ENCODE results near the gene CDIP1.

CDIP1 gene

GRCh38 chr16:4514606-4515005 lies 24.0 kb downstream of the CDIP1 start:
- H3K36me3 Mint-ChIP-seq = peaks cover 15% of the 10 kb centered on the region
- no peak for DNase-seq (ENCODE audit: low spot score in 2 of 2)
- no peaks in the 10 kb centered on the region for H3K27me3 Mint-ChIP-seq
- ATAC-seq (ENCODE audit: low read depth) = no peak
- H3K27ac Mint-ChIP-seq = peak overlapping the region; percentile 80
- H3K4me1 Mint-ChIP-seq = peaks cover 21% of the 10 kb centered on the region
- peak overlapping the region; percentile 64 for H3K4me3 Mint-ChIP-seq
- no peaks in the 10 kb centered on the region for H3K9me3 Mint-ChIP-seq

GRCh38 chr16:4513881-4514280 lies 24.7 kb downstream of the CDIP1 start:
- Mint-ChIP-seq H3K27me3 (no peaks in the 10 kb centered on the region), H3K36me3 (peaks cover 15% of the 10 kb centered on the region), H3K4me3 (no peak overlapping the region), H3K4me1 (peaks cover 21% of the 10 kb centered on the region), H3K9me3 (no peaks in the 10 kb centered on the region), H3K27ac (no peak overlapping the region)
- ATAC-seq (ENCODE audit: low read depth) (no peak), DNase-seq (ENCODE audit: low spot score in 2 of 2) (no peak)

DNA sequence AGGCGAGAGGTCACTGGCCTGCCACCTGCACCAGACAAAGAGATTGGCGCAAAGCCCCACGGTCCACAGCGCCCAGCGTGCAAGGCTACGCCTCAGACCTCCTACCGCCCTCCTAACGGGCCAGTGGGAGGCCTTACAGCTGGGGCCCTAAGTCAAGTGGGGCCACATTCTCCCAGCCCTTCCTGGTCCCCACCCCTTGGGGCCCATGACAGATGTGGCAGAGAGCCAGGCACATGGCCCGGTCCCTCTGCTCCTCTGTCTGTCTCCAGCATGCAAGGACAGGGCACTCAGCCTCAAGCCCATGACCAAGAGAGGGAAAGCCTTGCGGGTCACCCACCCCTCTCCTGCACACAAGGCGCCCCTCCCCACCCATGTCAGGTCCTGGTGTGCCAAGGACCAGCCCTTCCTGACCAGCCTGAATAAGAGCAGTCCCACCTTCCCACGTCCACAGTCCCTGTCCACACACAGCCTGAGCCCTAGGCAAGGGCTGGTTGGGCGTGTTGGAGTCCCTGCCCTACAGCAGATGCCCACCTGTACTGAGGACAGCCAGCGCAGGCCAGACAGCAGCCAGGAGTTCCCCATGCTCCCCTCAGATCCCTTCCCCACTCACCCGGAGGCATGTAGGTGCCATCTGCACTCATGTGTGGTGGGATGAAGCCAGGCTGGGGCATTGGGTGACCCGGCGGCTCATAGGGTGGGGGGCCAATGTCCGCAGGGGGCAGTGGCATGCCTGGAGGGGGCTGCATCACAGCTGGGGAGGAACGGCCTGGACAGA lies 25.3 kb downstream of the CDIP1 start:
- H3K9me3 Mint-ChIP-seq = no peaks in the 10 kb centered on the region
- ATAC-seq (ENCODE audit: low read depth) = no peak

GRCh38 chr16:4512473-4512872 lies 26.1 kb downstream of the CDIP1 start:
- Mint-ChIP-seq H3K36me3 (peaks cover 22% of the 10 kb centered on the region), H3K4me3 (no peak overlapping the region), H3K27ac (peak overlapping the region; percentile 78), H3K27me3 (no peaks in the 10 kb centered on the region), H3K9me3 (no peaks in the 10 kb centered on the region), H3K4me1 (peaks cover 17% of the 10 kb centered on the region)
- ATAC-seq (ENCODE audit: low read depth) = no peak
- no peak for DNase-seq (ENCODE audit: low spot score in 2 of 2)

More for the DNA sequence above, 25.3 kb downstream of the CDIP1 start:
- Mint-ChIP-seq H3K27me3 (no peaks in the 10 kb centered on the region), H3K36me3 (peaks cover 15% of the 10 kb centered on the region), H3K4me3 (no peak overlapping the region), H3K4me1 (peaks cover 17% of the 10 kb centered on the region), H3K27ac (no peak overlapping the region)
- no peak for DNase-seq (ENCODE audit: low spot score in 2 of 2)

GRCh38 chr16:4511441-4512082 lies 27.0 kb downstream of the CDIP1 start:
- H3K4me1 Mint-ChIP-seq = peaks cover 17% of the 10 kb centered on the region
- no peaks in the 10 kb centered on the region for H3K27me3 Mint-ChIP-seq
- H3K27ac Mint-ChIP-seq = peak overlapping the region; percentile 78
- H3K4me3 Mint-ChIP-seq = no peak overlapping the region
- peaks cover 22% of the 10 kb centered on the region for H3K36me3 Mint-ChIP-seq
- ATAC-seq (ENCODE audit: low read depth) = no peak
- H3K9me3 Mint-ChIP-seq = no peaks in the 10 kb centered on the region
- DNase-seq (ENCODE audit: low spot score in 2 of 2) = no peak

- peaks cover 22% of the 10 kb centered on the region for H3K36me3 Mint-ChIP-seq
- H3K27ac Mint-ChIP-seq = no peak overlapping the region
- H3K4me1 Mint-ChIP-seq = peaks cover 19% of the 10 kb centered on the region
- DNase-seq (ENCODE audit: low spot score in 2 of 2) = no peak
- H3K4me3 Mint-ChIP-seq = no peak overlapping the region
- no peaks in the 10 kb centered on the region for H3K27me3 Mint-ChIP-seq
- H3K9me3 Mint-ChIP-seq = no peaks in the 10 kb centered on the region
- no peak for ATAC-seq (ENCODE audit: low read depth)
Measured at GRCh38 chr16:4510747-4511426, 27.7 kb downstream of the CDIP1 start.

GRCh38 chr16:4510131-4510530 lies 28.4 kb downstream of the CDIP1 start:
- no peak for DNase-seq (ENCODE audit: low spot score in 2 of 2)
- Mint-ChIP-seq H3K27me3 (no peaks in the 10 kb centered on the region), H3K9me3 (no peaks in the 10 kb centered on the region), H3K4me1 (peaks cover 16% of the 10 kb centered on the region), H3K36me3 (peaks cover 22% of the 10 kb centered on the region), H3K4me3 (no peak overlapping the region), H3K27ac (no peak overlapping the region)
- no peak for ATAC-seq (ENCODE audit: low read depth)

DNA sequence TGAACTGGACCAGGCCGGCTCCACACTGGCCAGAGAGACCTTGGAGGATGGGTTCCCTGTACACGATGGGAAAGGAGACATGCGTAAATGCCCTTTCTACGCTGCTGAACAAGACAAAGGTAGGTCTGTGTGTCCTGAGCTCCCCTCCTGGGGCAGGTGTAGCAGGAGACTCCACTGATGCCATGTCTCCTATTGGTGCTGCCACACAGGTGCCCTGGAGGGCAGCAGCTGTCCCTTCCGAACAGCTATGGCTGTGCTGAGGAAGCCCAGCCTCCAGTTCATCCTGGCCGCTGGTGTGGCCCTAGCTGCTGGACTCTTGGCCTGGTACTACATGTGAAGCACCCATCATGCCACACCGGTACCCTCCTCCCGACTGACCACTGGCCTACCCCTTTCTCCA lies 29.2 kb downstream of the CDIP1 start:
- no peak overlapping the region for H3K4me3 Mint-ChIP-seq
- H3K27me3 Mint-ChIP-seq = no peaks in the 10 kb centered on the region
- H3K36me3 Mint-ChIP-seq = peaks cover 22% of the 10 kb centered on the region
- DNase-seq (ENCODE audit: low spot score in 2 of 2) = no peak
- no peaks in the 10 kb centered on the region for H3K9me3 Mint-ChIP-seq
- H3K4me1 Mint-ChIP-seq = peaks cover 14% of the 10 kb centered on the region
- no peak overlapping the region for H3K27ac Mint-ChIP-seq
- ATAC-seq (ENCODE audit: low read depth) = no peak

- Mint-ChIP-seq H3K36me3 (peaks cover 22% of the 10 kb centered on the region), H3K4me3 (no peak overlapping the region), H3K27ac (no peak overlapping the region), H3K9me3 (no peaks in the 10 kb centered on the region), H3K27me3 (no peaks in the 10 kb centered on the region), H3K4me1 (peaks cover 15% of the 10 kb centered on the region)
- ATAC-seq (ENCODE audit: low read depth) = no peak
- no peak for DNase-seq (ENCODE audit: low spot score in 2 of 2)
Measured at GRCh38 chr16:4508806-4509205, 29.8 kb downstream of the CDIP1 start.

- Mint-ChIP-seq H3K4me3 (no peak overlapping the region), H3K9me3 (no peaks in the 10 kb centered on the region), H3K27me3 (no peaks in the 10 kb centered on the region), H3K36me3 (peaks cover 22% of the 10 kb centered on the region), H3K27ac (peak overlapping the region; percentile 100), H3K4me1 (peaks cover 22% of the 10 kb centered on the region)
- no peak for ATAC-seq (ENCODE audit: low read depth)
- no peak for DNase-seq (ENCODE audit: low spot score in 2 of 2)
Measured at GRCh38 chr16:4507588-4508345, 30.8 kb downstream of the CDIP1 start.

- DNase-seq (ENCODE audit: low spot score in 2 of 2) = peak; percentile 54 to 62
- Mint-ChIP-seq H3K9me3 (no peaks in the 10 kb centered on the region), H3K4me1 (peaks cover 22% of the 10 kb centered on the region), H3K27ac (peak overlapping the region; percentile 100), H3K27me3 (no peaks in the 10 kb centered on the region), H3K4me3 (peak overlapping the region; percentile 68), H3K36me3 (peaks cover 16% of the 10 kb centered on the region)
- peak; percentile 22 for ATAC-seq (ENCODE audit: low read depth)
Measured at GRCh38 chr16:4506450-4506849, 32.1 kb downstream of the CDIP1 start.

DNA sequence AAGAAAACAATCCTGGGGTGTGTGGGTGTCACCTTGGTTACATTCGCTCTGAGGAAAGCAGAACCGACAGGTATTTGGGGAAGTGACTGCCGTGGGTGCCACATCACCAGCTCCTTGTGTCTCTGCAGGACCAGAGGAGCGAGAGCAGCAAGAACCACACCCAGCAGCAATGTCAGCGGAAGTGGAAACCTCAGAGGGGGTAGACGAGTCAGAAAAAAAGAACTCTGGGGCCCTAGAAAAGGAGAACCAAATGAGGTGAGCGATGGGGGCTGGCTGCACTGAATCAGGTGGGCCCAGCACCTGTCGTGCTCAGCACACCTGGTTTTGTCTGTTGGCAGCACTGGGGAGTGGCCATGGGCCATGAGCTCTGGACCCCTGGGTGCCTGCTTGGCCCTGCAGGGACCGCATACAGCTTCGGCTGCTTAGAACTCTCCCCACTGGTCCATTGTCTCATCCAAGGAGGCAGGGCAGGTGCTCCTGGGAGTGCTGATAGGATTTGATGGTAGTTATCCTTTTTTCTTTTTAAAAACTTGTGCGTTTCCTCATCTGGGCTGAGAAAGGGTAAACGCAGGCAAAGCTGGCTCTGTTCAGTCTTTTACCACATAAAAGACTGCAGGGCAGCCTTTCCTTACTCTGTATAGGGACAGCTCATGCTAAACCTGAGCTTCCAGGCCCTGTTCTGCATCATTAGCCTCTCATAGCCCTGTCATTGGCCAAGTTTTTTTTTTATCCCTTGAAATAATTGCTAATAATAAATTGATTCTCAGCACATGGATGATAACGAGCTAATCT lies 33.0 kb downstream of the CDIP1 start:
- peaks cover 25% of the 10 kb centered on the region for H3K4me1 Mint-ChIP-seq
- peak overlapping the region; percentile 100 for H3K27ac Mint-ChIP-seq
- H3K27me3 Mint-ChIP-seq = no peaks in the 10 kb centered on the region
- ATAC-seq (ENCODE audit: low read depth) (peak; percentile 91), DNase-seq (ENCODE audit: low spot score in 2 of 2) (peak; percentile 70 to 88)
- H3K36me3 Mint-ChIP-seq = peaks cover 9% of the 10 kb centered on the region
- no peaks in the 10 kb centered on the region for H3K9me3 Mint-ChIP-seq
- H3K4me3 Mint-ChIP-seq = peak overlapping the region; percentile 65

GRCh38 chr16:4501071-4501478 lies 37.5 kb downstream of the CDIP1 start:
- no peak for ATAC-seq (ENCODE audit: low read depth)
- Mint-ChIP-seq H3K36me3 (peaks cover 5% of the 10 kb centered on the region), H3K4me1 (peaks cover 34% of the 10 kb centered on the region), H3K9me3 (no peaks in the 10 kb centered on the region), H3K27ac (peak overlapping the region; percentile 78), H3K27me3 (no peaks in the 10 kb centered on the region), H3K4me3 (no peak overlapping the region)
- no peak for DNase-seq (ENCODE audit: low spot score in 2 of 2)

Measured in memory B cell (primary cell).